Vagina (tissue), 2 donors: ENCODE data around the gene ADGRE1.

Experiments
- POLR2AphosphoS5 ChIP-seq, 2 donors: sonication (generic); formaldehyde crosslinking; IDR thresholded peaks; one replicate each; pipeline ENCODE4 v1.9.0; 2017; ENCODE audit warnings: antibody characterized with exemption in 2 of 2, mild to moderate bottlenecking in 2 of 2, low read depth in 1 of 2; ENCODE audit not compliant: insufficient read depth in 1 of 2
- TF ChIP-seq, protein P1 (sequence below), 3 experiments: fragments of 450-650 bp in 2 of 3; fragments of 200-600 bp in 1 of 3; sonication (generic) in 1 of 3; IDR thresholded peaks; one replicate each; pipeline ENCODE4 v1.5.1; 2017 to 2019; ENCODE audit warnings: antibody characterized with exemption in 3 of 3, mild to moderate bottlenecking in 2 of 3, moderate library complexity in 2 of 3

DNA sequence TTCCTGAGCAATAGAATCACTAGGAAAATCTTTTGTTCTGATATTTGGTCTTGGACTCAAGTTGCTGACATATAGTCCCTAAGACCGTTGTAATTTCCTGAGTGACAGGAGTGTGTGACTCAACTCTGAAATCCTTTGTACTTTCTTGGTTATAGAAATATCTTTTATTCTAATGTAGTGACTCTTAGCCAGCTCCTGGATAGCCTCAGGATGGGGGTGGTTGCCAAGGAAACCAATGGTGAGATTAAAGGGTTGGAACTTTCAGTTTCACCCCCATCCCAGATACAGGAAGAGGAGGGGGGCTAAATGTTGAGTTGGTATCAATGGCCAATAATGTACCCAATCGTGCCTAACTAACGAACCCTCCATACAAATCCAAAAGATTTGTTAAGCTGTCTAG is 92.0 kb downstream of the ADGRE1 start:
- no peak for TF ChIP-seq POLR2AphosphoS5 (IDR thresholded peaks at IDR 0.05; ENCODE audit: insufficient read depth in 1 of 2, low read depth in 1 of 2)
- TF ChIP-seq, protein P1, sequence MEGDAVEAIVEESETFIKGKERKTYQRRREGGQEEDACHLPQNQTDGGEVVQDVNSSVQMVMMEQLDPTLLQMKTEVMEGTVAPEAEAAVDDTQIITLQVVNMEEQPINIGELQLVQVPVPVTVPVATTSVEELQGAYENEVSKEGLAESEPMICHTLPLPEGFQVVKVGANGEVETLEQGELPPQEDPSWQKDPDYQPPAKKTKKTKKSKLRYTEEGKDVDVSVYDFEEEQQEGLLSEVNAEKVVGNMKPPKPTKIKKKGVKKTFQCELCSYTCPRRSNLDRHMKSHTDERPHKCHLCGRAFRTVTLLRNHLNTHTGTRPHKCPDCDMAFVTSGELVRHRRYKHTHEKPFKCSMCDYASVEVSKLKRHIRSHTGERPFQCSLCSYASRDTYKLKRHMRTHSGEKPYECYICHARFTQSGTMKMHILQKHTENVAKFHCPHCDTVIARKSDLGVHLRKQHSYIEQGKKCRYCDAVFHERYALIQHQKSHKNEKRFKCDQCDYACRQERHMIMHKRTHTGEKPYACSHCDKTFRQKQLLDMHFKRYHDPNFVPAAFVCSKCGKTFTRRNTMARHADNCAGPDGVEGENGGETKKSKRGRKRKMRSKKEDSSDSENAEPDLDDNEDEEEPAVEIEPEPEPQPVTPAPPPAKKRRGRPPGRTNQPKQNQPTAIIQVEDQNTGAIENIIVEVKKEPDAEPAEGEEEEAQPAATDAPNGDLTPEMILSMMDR (IDR thresholded peaks at IDR 0.05), result no peak
